GM19239 (cell line): ENCODE measurements around the gene CARD11.
"Not testable (repeated sequence)": the region's sequence is repeated elsewhere in the genome, so short reads cannot be mapped to it uniquely, and the experiment has no call there.

Experiments used
- DNase-seq: peaks from one replicate; pipeline ENCODE4 v3.0.0; 2011; ENCODE audit warnings: low spot score; ENCODE audit not compliant: insufficient read length
- FAIRE-seq: peaks from 2 replicates; lab custom pipeline; 2011; peaks lifted over from hg19 to GRCh38; lab: Jason Lieb, UNC

The CARD11 gene

DNA sequence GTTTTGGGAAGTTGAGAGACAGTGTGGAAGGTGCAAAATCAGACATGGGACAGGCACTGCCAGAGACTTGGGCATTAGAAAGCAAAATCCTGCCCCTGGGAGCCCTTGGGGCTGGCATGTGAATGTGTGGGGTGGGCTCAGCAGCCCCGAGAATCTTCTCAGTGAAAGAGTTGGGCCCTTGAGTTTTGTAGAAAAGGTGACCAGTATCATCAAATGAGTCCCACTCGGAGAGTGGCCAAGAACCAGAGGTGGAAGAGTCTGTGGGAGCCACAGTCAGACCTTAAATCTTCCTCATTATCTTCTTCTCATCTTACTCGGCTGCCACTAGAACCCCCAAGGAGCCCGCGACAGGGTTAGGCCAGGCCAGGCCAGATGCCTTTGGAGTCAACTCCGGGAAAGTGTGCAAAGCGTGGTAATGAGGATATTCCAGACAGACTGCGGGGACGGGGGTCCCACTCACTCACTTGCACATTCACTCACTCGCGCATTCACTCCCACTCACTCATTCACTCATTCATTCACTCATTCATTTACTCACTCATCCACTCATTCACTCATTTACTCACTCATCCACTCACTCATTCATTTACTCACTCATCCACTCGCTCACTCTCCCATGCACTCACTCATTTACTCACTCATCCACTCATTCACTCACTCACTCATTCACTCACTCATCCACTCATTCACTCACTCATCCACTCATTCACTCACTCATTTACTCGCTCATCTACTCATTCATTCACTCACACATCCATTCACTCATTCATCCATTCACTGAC lies 74.9 kb downstream of the CARD11 start:
- FAIRE-seq: no peak

GRCh38 chr7:2968176-2968575 lies 75.5 kb downstream of the CARD11 start:
- FAIRE-seq (no peak), DNase-seq (no peak)

More for the DNA sequence above, 74.9 kb downstream of the CARD11 start:
- no peak for DNase-seq

GRCh38 chr7:2967705-2968104 lies 76.0 kb downstream of the CARD11 start:
- no peak for FAIRE-seq

DNA sequence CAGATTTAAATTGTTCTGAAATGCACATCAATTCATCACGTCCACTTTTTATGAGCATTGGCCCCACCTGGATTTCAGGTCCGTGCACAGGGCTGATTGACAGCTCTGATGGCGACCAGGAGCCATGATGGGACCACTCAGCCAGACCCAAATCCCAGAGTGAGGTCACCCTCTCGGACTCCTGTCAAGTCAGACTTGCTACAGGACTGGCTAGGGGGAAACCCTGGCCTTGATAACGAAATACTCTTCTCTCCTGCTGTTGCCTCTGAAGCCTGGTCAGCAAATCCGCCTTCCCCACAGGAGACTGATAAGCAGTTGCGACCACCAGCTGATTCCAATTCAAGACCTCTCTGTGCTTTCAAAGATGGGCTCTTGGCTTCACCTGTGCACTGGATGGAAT lies 76.4 kb downstream of the CARD11 start:
- DNase-seq (no peak), FAIRE-seq (no peak)

More at GRCh38 chr7:2967705-2968104, 76.0 kb downstream of the CARD11 start:
- DNase-seq: no peak

DNA sequence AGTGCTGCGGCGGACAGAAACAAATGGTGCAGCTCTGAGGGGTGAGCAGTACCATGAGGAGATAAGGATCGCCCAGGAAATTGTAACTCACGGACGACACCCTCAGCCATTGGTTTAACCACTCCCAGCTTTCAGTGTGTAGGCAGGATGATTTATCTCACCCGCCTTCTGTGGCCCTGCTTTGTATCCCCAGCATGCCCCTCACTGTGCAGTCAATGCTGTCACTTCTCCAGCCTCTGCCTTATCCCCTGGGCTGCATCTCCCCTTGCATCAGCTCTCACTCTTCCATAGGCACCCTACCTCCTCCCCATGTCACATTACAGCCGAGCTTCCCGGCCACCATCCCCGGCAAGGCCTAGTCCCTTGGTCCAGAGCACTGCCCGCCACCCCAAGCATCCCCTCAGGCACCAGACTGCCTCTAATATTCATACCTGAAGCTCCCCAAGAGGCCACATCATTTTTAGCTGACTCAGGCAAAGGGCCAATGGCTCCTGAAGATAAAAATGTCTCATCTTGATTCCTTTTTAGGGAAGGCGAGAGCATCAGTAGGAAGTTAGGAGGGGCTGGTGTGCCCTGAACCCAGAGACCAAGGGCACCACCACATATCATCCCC lies 77.1 kb downstream of the CARD11 start:
- FAIRE-seq (no peak), DNase-seq (no peak)

DNA sequence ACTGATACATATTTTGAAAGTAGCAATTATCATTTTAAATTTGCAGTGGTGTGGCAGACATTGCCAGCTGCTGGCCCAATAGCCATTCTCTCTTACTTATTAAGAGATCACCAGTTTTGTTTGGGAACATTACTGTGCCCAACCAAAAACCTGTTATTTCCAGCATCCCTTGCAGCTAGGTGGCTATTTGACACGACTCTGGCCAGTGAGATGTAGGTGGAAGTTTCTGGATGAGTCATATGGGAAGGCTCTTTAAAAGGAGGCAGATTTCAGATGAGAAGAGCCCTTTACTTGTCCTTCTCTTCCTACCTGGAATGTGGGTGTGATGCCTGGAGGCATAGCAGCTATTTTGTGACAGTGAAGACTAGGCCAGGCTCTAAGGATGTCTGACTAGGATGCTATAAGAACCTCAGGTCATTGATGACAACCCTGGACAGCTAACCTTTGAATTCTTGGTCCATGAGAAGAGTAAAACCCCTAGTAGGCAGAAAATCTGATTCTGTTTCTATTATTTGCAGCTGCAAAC lies 77.9 kb downstream of the CARD11 start:
- DNase-seq (no peak), FAIRE-seq (no peak)

- FAIRE-seq: no peak
- no peak for DNase-seq
These were observed 78.4 kb downstream of the CARD11 start for GRCh38 chr7:2965301-2965700.

- DNase-seq (no peak), FAIRE-seq (no peak)
These were observed 79.5 kb downstream of the CARD11 start for GRCh38 chr7:2964208-2964607.

GRCh38 chr7:2962865-2963264 lies 80.8 kb downstream of the CARD11 start:
- FAIRE-seq (no peak), DNase-seq (no peak)

- DNase-seq (no peak), FAIRE-seq (no peak)
These were observed 83.7 kb downstream of the CARD11 start for GRCh38 chr7:2959828-2960599.

DNA sequence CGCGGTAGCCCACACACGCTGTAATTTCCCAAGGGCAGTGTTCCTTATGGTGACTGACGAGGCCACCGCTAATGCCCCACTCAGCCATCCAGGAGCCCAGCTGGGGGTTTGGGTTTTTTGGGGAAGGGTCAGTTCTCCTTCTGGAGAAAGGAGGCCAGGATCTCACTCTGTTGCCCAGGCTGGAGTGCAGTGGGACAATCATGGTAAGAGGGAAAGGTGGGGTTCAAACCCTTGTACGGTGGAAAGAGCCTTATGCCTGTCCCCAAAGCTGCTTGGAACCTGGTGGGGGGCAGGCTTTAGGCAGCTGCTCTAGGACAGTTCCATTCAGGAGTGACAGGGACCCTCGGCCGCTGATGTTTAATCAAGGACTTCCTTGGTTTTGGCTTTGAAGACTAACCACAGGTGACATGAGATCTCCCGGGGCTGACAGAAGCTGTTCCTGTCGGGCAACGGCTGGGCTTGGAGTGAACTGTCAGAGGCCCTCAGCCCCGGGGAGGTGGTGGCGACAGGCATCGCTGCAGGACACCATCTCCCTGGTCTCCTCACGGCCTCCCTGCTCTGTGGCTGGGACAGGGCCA lies 84.5 kb downstream of the CARD11 start:
- FAIRE-seq: no peak
- DNase-seq: no peak

- FAIRE-seq (no peak), DNase-seq (no peak)
These were observed 85.1 kb downstream of the CARD11 start for GRCh38 chr7:2958416-2959102.

- FAIRE-seq, DNase-seq: not testable (repeated sequence)
These were observed 86.3 kb downstream of the CARD11 start for GRCh38 chr7:2957369-2957727.

- DNase-seq (no peak), FAIRE-seq (no peak)
These were observed 86.9 kb downstream of the CARD11 start for GRCh38 chr7:2956526-2957368.

DNA sequence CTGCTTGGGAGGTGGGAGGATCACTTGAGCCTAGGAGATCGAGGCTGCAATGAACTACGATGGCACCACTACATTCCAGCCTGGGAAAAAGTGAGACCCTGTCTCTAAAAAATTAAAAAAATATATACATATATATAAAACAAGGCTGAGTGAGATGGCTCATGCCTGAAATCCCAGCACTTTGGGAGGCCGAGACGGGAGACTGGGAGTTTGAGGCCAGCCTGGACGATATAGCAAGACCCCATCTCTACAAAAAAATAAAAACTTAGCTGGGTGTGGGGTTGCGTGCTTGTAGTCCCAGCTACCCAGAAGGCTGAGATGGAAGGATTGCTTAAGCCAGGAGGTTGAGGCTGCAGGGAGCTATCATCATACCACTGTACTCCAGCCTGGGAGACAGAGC lies 87.6 kb downstream of the CARD11 start:
- DNase-seq (no peak), FAIRE-seq (no peak)

DNA sequence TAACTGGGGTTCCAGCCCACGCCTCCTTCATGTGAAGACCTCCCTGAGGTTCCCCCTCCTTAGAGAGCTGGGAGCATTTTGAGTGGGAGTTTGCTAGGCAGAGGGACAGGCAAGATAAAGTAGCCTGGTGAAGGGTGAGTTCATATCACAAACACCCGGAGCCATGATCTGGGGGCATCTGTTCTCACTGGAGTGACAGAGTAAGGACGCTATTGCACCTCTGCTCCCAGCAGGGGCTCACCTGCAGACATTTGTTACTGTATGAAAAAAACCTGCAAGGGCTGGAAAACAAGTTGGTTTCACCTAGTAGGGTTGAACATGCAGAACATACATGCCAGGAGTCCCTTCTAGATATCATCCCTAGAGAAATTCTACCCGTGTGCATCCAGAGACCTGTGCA lies 88.4 kb downstream of the CARD11 start:
- FAIRE-seq (no peak), DNase-seq (no peak)

DNA sequence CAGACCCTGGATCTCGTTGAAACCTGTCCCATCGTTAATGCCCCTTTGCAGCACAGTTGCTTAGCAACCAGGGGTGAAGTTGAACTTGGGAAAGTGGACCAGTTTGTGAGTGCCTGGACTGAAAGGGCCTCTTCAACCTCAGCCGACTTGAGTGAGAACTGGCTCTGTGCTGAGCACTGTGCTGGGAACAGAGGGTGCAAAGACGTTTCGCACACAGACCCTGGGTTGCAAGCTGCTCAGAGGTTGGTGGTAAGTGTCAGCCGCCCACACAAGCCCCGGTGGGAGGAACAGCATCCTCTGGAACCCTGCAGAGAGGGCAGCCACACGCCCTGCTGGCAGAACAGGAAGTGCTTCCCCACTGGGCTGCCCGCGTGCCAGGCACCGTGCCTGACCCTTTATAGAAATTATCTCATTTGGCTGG lies 89.2 kb downstream of the CARD11 start:
- DNase-seq: no peak
- FAIRE-seq: no peak

DNA sequence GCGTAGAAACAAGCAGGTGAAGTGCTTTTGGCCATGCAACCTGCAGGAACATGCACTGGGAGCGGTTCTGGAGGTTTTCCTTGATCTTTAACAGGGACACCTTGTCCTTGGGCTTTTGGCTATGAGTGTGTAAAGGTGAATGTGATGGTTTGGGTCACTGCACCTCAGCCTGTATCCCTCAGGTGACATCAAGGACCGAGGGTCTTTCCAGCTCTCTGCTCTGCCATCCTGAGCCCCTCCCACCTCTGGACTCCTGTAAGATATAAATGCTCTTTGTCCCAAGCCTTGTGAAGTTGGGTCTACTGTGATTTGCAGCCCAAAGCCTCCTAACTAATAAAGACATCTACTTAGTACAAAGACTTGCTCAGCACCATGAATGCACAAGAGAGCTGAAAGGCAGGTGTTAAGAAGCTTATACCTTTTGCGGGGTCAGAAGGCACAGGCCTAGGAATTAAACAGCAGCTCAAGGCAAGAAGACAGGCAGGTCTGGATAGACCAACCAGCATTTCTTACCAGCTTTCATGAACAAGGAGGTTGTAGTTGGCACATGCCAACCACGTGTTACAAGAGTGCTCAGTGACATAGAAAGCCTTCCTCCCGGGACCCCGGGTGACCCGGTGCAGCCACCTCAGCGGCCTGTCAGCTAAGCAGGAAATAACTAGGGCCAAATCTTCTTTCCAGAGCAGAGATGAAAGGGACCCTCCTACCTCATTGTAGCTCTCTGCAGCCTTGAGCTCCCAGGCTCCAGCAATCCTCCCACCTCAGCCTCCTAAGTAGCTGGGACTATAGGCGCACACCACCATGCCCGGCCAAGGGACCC lies 89.9 kb downstream of the CARD11 start:
- FAIRE-seq: no peak
- no peak for DNase-seq
